Neural cell (in vitro differentiated cells): ENCODE data around the gene ZNF714. TPM values are rescaled to one million over a fixed set of nuclear protein-coding genes. Genes with fewer than 3 reads are reported as not detected.

Source experiments
- H2AFZ ChIP-seq: fragments of 200-600, 300-800 bp; sonication (generic), shearing (Covaris generic); 2 replicates; pipeline ENCODE4 v1.6.0; 2014; ENCODE audit warnings: low read depth, mild to moderate bottlenecking, antibody characterized with exemption, low read length, moderate library complexity
- H3F3A ChIP-seq: fragments of 200-600 bp; shearing (Covaris generic); 2 replicates; pipeline ENCODE4 v1.6.1; 2016; ENCODE audit warnings: mild to moderate bottlenecking, moderate library complexity, mixed read lengths, antibody characterized with exemption, low read length; ENCODE audit not compliant: insufficient read depth, poor library complexity, severe bottlenecking
- H3K27ac ChIP-seq: fragments of 200-600, 300-800 bp; sonication (generic), shearing (Covaris generic); 2 replicates; pipeline ENCODE4 v1.5.1; 2014; ENCODE audit warnings: mild to moderate bottlenecking, low read length, moderate library complexity
- H3K27me3 ChIP-seq: fragments of 300-800, 200-600 bp; sonication (generic), shearing (Covaris generic); 2 replicates; pipeline ENCODE4 v1.6.0; 2014; ENCODE audit warnings: mild to moderate bottlenecking, low read depth, low read length, moderate library complexity; ENCODE audit not compliant: insufficient read depth
- H3K36me3 ChIP-seq: fragments of 300-800, 200-600 bp; sonication (generic), shearing (Covaris generic); 2 replicates; pipeline ENCODE4 v1.5.1; 2014; ENCODE audit warnings: mild to moderate bottlenecking, antibody characterized with exemption, low read length, moderate library complexity; ENCODE audit not compliant: insufficient read depth
- H3K4me2 ChIP-seq: fragments of 300-800, 200-600 bp; sonication (generic), shearing (Covaris generic); 2 replicates; pipeline ENCODE4 v1.6.0; 2014; ENCODE audit warnings: mild to moderate bottlenecking, low read length
- H3K4me3 ChIP-seq: fragments of 300-800, 200-600 bp; sonication (generic), shearing (Covaris generic); 2 replicates; pipeline ENCODE4 v1.5.1; 2014; ENCODE audit warnings: mild to moderate bottlenecking, low read length, moderate library complexity
- H3K79me2 ChIP-seq: fragments of 200-600 bp; shearing (Covaris generic); replicated peaks from 2 replicates; pipeline ENCODE4 v1.6.0; 2014; ENCODE audit warnings: mild to moderate bottlenecking, low read length, moderate library complexity; ENCODE audit not compliant: insufficient read depth
- H3K9ac ChIP-seq: fragments of 300-800, 200-600 bp; sonication (generic), shearing (Covaris generic); 2 replicates; pipeline ENCODE4 v1.6.1; 2016; ENCODE audit warnings: mild to moderate bottlenecking, low read length, mixed read lengths
- H3K9me2 ChIP-seq: fragments of 200-600 bp; shearing (Covaris generic); 2 replicates; pipeline ENCODE4 v1.6.1; 2016; ENCODE audit warnings: mild to moderate bottlenecking, low read length, mixed read lengths; ENCODE audit not compliant: insufficient read depth
- H3K9me3 ChIP-seq: fragments of 200-600, 300-800 bp; sonication (generic), shearing (Covaris generic); 2 replicates; pipeline ENCODE4 v1.6.1; 2016; ENCODE audit warnings: mild to moderate bottlenecking, mixed run types, low read length, moderate library complexity, mixed read lengths
- H4K20me1 ChIP-seq: fragments of 200-600 bp; shearing (Covaris generic); 2 replicates; pipeline ENCODE4 v1.6.1; 2016; ENCODE audit warnings: mild to moderate bottlenecking, mixed run types; ENCODE audit not compliant: insufficient read depth
- EP300 ChIP-seq: fragments of 450-650 bp; conservative IDR thresholded peaks from 2 replicates; pipeline ENCODE4 v1.6.1; 2014; ENCODE audit warnings: antibody characterized with exemption, mild to moderate bottlenecking, moderate library complexity; ENCODE audit not compliant: poor library complexity, severe bottlenecking
- EZH2 ChIP-seq: fragments of 200-600, 300-800 bp; shearing (Covaris generic), sonication (generic); IDR thresholded peaks from 2 replicates; pipeline ENCODE4 v1.6.1; 2014; ENCODE audit warnings: antibody characterized with exemption, low read length, borderline replicate concordance, mild to moderate bottlenecking; ENCODE audit not compliant: insufficient read depth, poor library complexity, severe bottlenecking
- MXI1 ChIP-seq: fragments of 450-650 bp; conservative IDR thresholded peaks from 2 replicates; pipeline ENCODE4 v1.6.1; 2014; ENCODE audit warnings: antibody characterized with exemption, mild to moderate bottlenecking; ENCODE audit not compliant: poor library complexity, severe bottlenecking
- POLR2AphosphoS5 ChIP-seq: IDR thresholded peaks from 2 replicates; pipeline ENCODE4 v1.6.1; 2012
- RAD21 ChIP-seq: fragments of 450-650 bp; conservative IDR thresholded peaks from 2 replicates; pipeline ENCODE4 v1.6.1; 2014; ENCODE audit warnings: antibody characterized with exemption, mild to moderate bottlenecking, moderate library complexity
- REST ChIP-seq: IDR thresholded peaks from 2 replicates; pipeline ENCODE4 v1.6.1; 2012; ENCODE audit warnings: borderline replicate concordance
- SMC3 ChIP-seq: fragments of 450-650 bp; conservative IDR thresholded peaks from 2 replicates; pipeline ENCODE4 v1.6.1; 2014; ENCODE audit warnings: antibody characterized with exemption, mild to moderate bottlenecking, moderate library complexity; ENCODE audit not compliant: poor library complexity
- TAF1 ChIP-seq: IDR thresholded peaks from 2 replicates; pipeline ENCODE4 v1.6.1; 2012; ENCODE audit warnings: low read depth
- polyA plus RNA-seq: library from polyadenylated mRNA; depleted of rRNA; stranded (reverse); fragments of >200 nt; gene quantifications from 2 replicates; pipeline ENCODE4 v1.2.3, GENCODE V29; 2014
- TF ChIP-seq, protein P1 (sequence below): fragments of 450-650 bp; IDR thresholded peaks from 2 replicates; pipeline ENCODE4 v1.5.1; 2014; ENCODE audit warnings: antibody characterized with exemption, mild to moderate bottlenecking, moderate library complexity; ENCODE audit not compliant: poor library complexity, severe bottlenecking

ZNF714 gene
- polyA plus RNA-seq, 1 donor from 2014 or later = 68.8 TPM

- peaks cover 9% of the 10 kb centered on the region for H3K36me3 ChIP-seq
- no peak for TF ChIP-seq EP300
- TF ChIP-seq MXI1 = no peak
- no peak for TF ChIP-seq TAF1
- no peak for TF ChIP-seq REST
- no peak for TF ChIP-seq EZH2
- TF ChIP-seq SMC3 = no peak
- no peak for TF ChIP-seq POLR2AphosphoS5
- no peak for TF ChIP-seq RAD21
- TF ChIP-seq, protein P1, sequence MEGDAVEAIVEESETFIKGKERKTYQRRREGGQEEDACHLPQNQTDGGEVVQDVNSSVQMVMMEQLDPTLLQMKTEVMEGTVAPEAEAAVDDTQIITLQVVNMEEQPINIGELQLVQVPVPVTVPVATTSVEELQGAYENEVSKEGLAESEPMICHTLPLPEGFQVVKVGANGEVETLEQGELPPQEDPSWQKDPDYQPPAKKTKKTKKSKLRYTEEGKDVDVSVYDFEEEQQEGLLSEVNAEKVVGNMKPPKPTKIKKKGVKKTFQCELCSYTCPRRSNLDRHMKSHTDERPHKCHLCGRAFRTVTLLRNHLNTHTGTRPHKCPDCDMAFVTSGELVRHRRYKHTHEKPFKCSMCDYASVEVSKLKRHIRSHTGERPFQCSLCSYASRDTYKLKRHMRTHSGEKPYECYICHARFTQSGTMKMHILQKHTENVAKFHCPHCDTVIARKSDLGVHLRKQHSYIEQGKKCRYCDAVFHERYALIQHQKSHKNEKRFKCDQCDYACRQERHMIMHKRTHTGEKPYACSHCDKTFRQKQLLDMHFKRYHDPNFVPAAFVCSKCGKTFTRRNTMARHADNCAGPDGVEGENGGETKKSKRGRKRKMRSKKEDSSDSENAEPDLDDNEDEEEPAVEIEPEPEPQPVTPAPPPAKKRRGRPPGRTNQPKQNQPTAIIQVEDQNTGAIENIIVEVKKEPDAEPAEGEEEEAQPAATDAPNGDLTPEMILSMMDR = no peak
- peaks cover 25% of the 10 kb centered on the region for H3K79me2 ChIP-seq
Observed at GRCh38 chr19:21149877-21150276, 67.9 kb downstream of the ZNF714 start.

DNA sequence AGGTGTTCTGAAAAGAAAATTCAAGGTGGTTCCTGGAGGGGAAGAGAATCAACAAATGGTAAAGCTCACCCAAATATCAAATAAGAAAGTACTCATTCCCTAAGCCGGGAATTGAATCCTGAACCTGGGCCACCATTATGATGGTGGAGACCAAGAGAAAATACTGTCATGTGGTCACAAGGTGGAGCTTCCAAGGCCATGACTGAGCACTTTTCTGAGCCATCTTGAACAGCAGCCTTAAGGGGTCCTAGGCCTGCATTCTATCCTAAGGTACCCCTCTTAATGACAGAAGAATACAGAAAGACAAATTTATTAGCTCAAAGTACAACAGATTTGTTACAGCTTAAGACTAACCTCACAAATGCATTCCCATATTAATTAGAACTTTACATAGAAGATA is 69.5 kb downstream of the ZNF714 start:
- Histone ChIP-seq H3F3A (no peaks in the 10 kb centered on the region), H3K9ac (no peak overlapping the region), H2AFZ (no peak overlapping the region), H4K20me1 (no peaks in the 10 kb centered on the region), H3K36me3 (peaks cover 9% of the 10 kb centered on the region), H3K27ac (no peak overlapping the region), H3K9me2 (no peaks in the 10 kb centered on the region), H3K27me3 (no peaks in the 10 kb centered on the region), H3K4me3 (no peak overlapping the region), H3K79me2 (peaks cover 30% of the 10 kb centered on the region), H3K9me3 (peaks cover 10% of the 10 kb centered on the region), H3K4me2 (no peak overlapping the region)
- TF ChIP-seq MXI1 = no peak

More at GRCh38 chr19:21149877-21150276, 67.9 kb downstream of the ZNF714 start:
- no peak overlapping the region for H3K9ac ChIP-seq
- no peak overlapping the region for H3K4me3 ChIP-seq
- no peak overlapping the region for H3K27ac ChIP-seq
- H2AFZ ChIP-seq = no peak overlapping the region
- no peaks in the 10 kb centered on the region for H3K27me3 ChIP-seq
- no peaks in the 10 kb centered on the region for H3F3A ChIP-seq
- peaks cover 6% of the 10 kb centered on the region for H3K9me3 ChIP-seq
- H3K9me2 ChIP-seq = no peaks in the 10 kb centered on the region
- H4K20me1 ChIP-seq = no peaks in the 10 kb centered on the region
- no peak overlapping the region for H3K4me2 ChIP-seq

DNA sequence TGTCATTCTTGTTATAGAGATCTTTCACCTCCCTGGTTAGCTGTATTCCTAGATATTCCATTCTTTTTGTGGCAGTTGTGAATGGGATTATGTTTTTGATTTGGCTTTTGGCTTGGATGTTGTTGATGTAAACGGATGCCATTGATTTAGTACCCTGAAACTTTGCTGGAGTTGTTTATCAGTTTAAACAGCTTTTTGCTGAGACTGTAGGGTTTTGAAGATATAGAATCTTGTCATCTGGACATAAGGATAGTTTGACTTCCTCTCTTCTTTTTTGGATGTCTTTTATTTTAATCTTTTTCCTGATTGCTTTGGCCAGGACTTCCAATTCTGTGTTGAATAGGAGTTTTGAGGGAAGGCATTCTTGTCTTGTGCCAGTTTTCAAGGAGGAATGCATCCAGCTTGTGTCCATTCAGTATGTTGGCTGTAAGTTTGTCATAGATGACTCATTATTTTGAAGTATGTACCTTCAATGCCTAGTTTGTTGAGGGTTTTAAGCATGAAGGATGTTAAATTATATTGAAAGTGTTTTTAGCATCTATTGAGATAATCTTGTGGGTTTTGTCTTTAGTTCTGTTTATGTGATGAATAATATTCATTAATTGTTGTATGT is 76.6 kb downstream of the ZNF714 start:
- peaks cover 62% of the 10 kb centered on the region for H3K79me2 ChIP-seq
- H3K27ac ChIP-seq = no peak overlapping the region
- no peaks in the 10 kb centered on the region for H3K9me2 ChIP-seq
- no peak overlapping the region for H3K9ac ChIP-seq
- H3F3A ChIP-seq = no peaks in the 10 kb centered on the region
- no peaks in the 10 kb centered on the region for H4K20me1 ChIP-seq
- no peaks in the 10 kb centered on the region for H3K36me3 ChIP-seq
- H3K4me3 ChIP-seq = no peak overlapping the region
- H3K4me2 ChIP-seq = no peak overlapping the region
- no peak overlapping the region for H2AFZ ChIP-seq
- peaks cover 7% of the 10 kb centered on the region for H3K9me3 ChIP-seq
- no peaks in the 10 kb centered on the region for H3K27me3 ChIP-seq
- TF ChIP-seq MXI1 = no peak
- no peak for TF ChIP-seq POLR2AphosphoS5
- TF ChIP-seq, protein P1 = no peak
- TF ChIP-seq EP300 = no peak
- TF ChIP-seq TAF1 = no peak
- TF ChIP-seq REST = no peak
- no peak for TF ChIP-seq RAD21
- no peak for TF ChIP-seq EZH2
- no peak for TF ChIP-seq SMC3
